NCI-H524 treated with DMSO at 0.1 percent for 48 hours (cell line): ENCODE measurements around the gene HOXD4.

Source experiments
- DNase-seq: peaks from one replicate; lab custom pipeline; 2025; lab: John Stamatoyannopoulos, UW

Gene HOXD4

GRCh38 chr2:176187899-176188773 is 36.8 kb downstream of the HOXD4 start, which contains the start of gene HOXD1:
Gene HOXD1, plus strand, starts transcription at chr2:176188668. Its CDS starts 134 bp downstream, at chr2:176188802.
- no peak for DNase-seq

- DNase-seq: no peak
Observed at GRCh38 chr2:176188774-176189680, 37.7 kb downstream of the HOXD4 start.

- DNase-seq: no peak
Observed at GRCh38 chr2:176189681-176190641, 38.6 kb downstream of the HOXD4 start.

GRCh38 chr2:176192351-176192750 is 41.0 kb downstream of the HOXD4 start:
- DNase-seq: no peak

GRCh38 chr2:176193048-176193447 is 41.7 kb downstream of the HOXD4 start:
- no peak for DNase-seq

GRCh38 chr2:176199902-176200301 is 48.6 kb downstream of the HOXD4 start:
- no peak for DNase-seq

GRCh38 chr2:176200971-176201370 is 49.6 kb downstream of the HOXD4 start:
- DNase-seq: no peak

- no peak for DNase-seq
Observed at GRCh38 chr2:176202491-176202890, 51.1 kb downstream of the HOXD4 start.
